Measurements from ENCODE around the gene GFRA3. TPM values are rescaled to one million over a fixed set of nuclear protein-coding genes. Genes with fewer than 3 reads are reported as not detected.

The GFRA3 gene
- total RNA-seq, 6 experiments from 2014 or later, result 0.17 TPM; not detected in 5

GRCh38 chr5:138240650-138241385 is 33.6 kb downstream of the GFRA3 start:
- ATAC-seq (no peak), DNase-seq (no peak)
- Histone ChIP-seq H3K9me3 (no peaks in the 10 kb centered on the region), H3K36me3 (no peaks in the 10 kb centered on the region), H3K4me1 (peaks cover 0 to 12% (median 3%) of the 10 kb centered on the region in 4 donors), H3K4me3 (no peak overlapping the region), H3K27me3 (no peaks in the 10 kb centered on the region), H3K27ac (no peak overlapping the region)
- TF ChIP-seq CTCF (IDR thresholded peaks at IDR 0.05) (no peak), POLR2A (IDR thresholded peaks at IDR 0.05) (no peak)
- WGBS (ENCODE audit: insufficient coverage, low coverage, low lambda C conversion rate, missing lambda C conversion rate), result 60% methylated on average over 3 of the region's 3 CpGs
- intact Hi-C loops (cut with DNase I), result no loop called here

- intact Hi-C loops (cut with DNase I), result no loop called here
- no peak overlapping the region for H3K27ac ChIP-seq
Observed at GRCh38 chr5:138238034-138238433, 36.4 kb downstream of the GFRA3 start.

GRCh38 chr5:138234651-138235050 is 39.8 kb downstream of the GFRA3 start:
- no peaks in the 10 kb centered on the region for H3K27me3 ChIP-seq
- no peak for ATAC-seq
- 100% methylated on average over 1 of the region's 2 CpGs for WGBS (ENCODE audit: insufficient coverage, low coverage, low lambda C conversion rate, missing lambda C conversion rate)
- TF ChIP-seq CTCF (IDR thresholded peaks at IDR 0.05), result no peak
- no peak for TF ChIP-seq POLR2A (IDR thresholded peaks at IDR 0.05)
- H3K9me3 ChIP-seq, result no peaks in the 10 kb centered on the region
- no peak for DNase-seq
- H3K4me3 ChIP-seq, result no peak overlapping the region
- no peaks in the 10 kb centered on the region for H3K36me3 ChIP-seq
- H3K4me1 ChIP-seq, result peaks cover 0 to 6% (median 0%) of the 10 kb centered on the region in 4 donors
- H3K27ac ChIP-seq, result no peak overlapping the region
- intact Hi-C loops (cut with DNase I), result no loop called here

More at GRCh38 chr5:138238034-138238433, 36.4 kb downstream of the GFRA3 start:
- no peaks in the 10 kb centered on the region for H3K36me3 ChIP-seq
- H3K9me3 ChIP-seq, result no peaks in the 10 kb centered on the region
- no peaks in the 10 kb centered on the region for H3K27me3 ChIP-seq
- ATAC-seq (no peak), DNase-seq (no peak)
- WGBS (ENCODE audit: insufficient coverage, low coverage, low lambda C conversion rate, missing lambda C conversion rate), result 20% methylated on average over 1 of the region's 1 CpG
- peaks cover 0 to 12% (median 3%) of the 10 kb centered on the region in 4 donors for H3K4me1 ChIP-seq
- no peak overlapping the region for H3K4me3 ChIP-seq
- no peak for TF ChIP-seq CTCF (IDR thresholded peaks at IDR 0.05)
- no peak for TF ChIP-seq POLR2A (IDR thresholded peaks at IDR 0.05)

- H3K27me3 ChIP-seq, result no peaks in the 10 kb centered on the region
- no CpG with 5 or more reads among the region's 2 CpGs for WGBS (ENCODE audit: insufficient coverage, low coverage, low lambda C conversion rate, missing lambda C conversion rate)
- no peaks in the 10 kb centered on the region for H3K9me3 ChIP-seq
- no peak for DNase-seq
- H3K27ac ChIP-seq, result no peak overlapping the region
- H3K4me1 ChIP-seq, result peaks cover 0 to 6% (median 0%) of the 10 kb centered on the region in 4 donors
- TF ChIP-seq CTCF (IDR thresholded peaks at IDR 0.05), result no peak
- TF ChIP-seq POLR2A (IDR thresholded peaks at IDR 0.05), result no peak
- no peak for ATAC-seq
- intact Hi-C loops (cut with DNase I), result no loop called here
- H3K36me3 ChIP-seq, result no peaks in the 10 kb centered on the region
- H3K4me3 ChIP-seq, result no peak overlapping the region
Observed at GRCh38 chr5:138233280-138233679, 41.1 kb downstream of the GFRA3 start.

Measured in right lobe of liver (tissue), 6 donors.